ENCODE results near the gene FNDC3B. TPM values are rescaled to one million over a fixed set of nuclear protein-coding genes. Genes with fewer than 3 reads are reported as not detected.

FNDC3B gene
- total RNA-seq, 5 donors from 2014 or later (not counting 1 experiment from before 2014, with no cell fraction given) = 18.1 to 46.5 (median 23.5) TPM

- no peak overlapping the region for H3K4me3 ChIP-seq (ENCODE audit: control insufficient read depth in 1 of 2, extremely low read depth in 1 of 2, low read length in 1 of 2)
- POLR2A ChIA-PET = no interaction called here
- no peak overlapping the region for H3K27ac Mint-ChIP-seq
- H3K9me3 Mint-ChIP-seq = no peaks in the 10 kb centered on the region
- no peaks in the 10 kb centered on the region for H3K36me3 ChIP-seq (ENCODE audit: control insufficient read depth in 2 of 2, extremely low read depth in 1 of 2, insufficient read depth in 1 of 2, low read length in 1 of 2)
- ATAC-seq (replicated peaks in 1 of 4) (no peak), DNase-seq (no peak)
- no peaks in the 10 kb centered on the region for H3K4me1 ChIP-seq (ENCODE audit: control insufficient read depth in 1 of 2, extremely low read depth in 1 of 2, insufficient read depth in 2 of 2, low read length in 2 of 2)
- H3K27me3 ChIP-seq (replicated peaks in 1 of 2; ENCODE audit: control insufficient read depth in 2 of 2, extremely low read depth in 1 of 2, insufficient read depth in 2 of 2, low read length in 1 of 2) = peaks cover 0 to 9% of the 10 kb centered on the region in 2 experiments
- no peak overlapping the region for H3K27ac ChIP-seq (ENCODE audit: low read length)
- H3K4me3 Mint-ChIP-seq = no peak overlapping the region
- 82% methylated on average over 12 of the region's 13 CpGs for WGBS (ENCODE audit: insufficient coverage)
- H3K4me1 Mint-ChIP-seq = no peaks in the 10 kb centered on the region
- no peaks in the 10 kb centered on the region for H3K36me3 Mint-ChIP-seq
- H3K27me3 Mint-ChIP-seq = peaks cover 17% of the 10 kb centered on the region in 2 donors
- H3K9me3 ChIP-seq = no peaks in the 10 kb centered on the region
- CTCF ChIA-PET = no interaction called here
Observed at GRCh38 chr3:172410702-172411477, 371.5 kb downstream of the FNDC3B start.

- H3K9me3 Mint-ChIP-seq = no peaks in the 10 kb centered on the region
- no peaks in the 10 kb centered on the region for H3K36me3 ChIP-seq (ENCODE audit: control insufficient read depth in 2 of 2, extremely low read depth in 1 of 2, insufficient read depth in 1 of 2, low read length in 1 of 2)
- ChIA-PET CTCF (no interaction called here), POLR2A (no interaction called here)
- no peak overlapping the region for H3K27ac ChIP-seq (ENCODE audit: low read length)
- no peak for DNase-seq
- no peak overlapping the region for H3K4me3 Mint-ChIP-seq
- H3K4me1 Mint-ChIP-seq = no peaks in the 10 kb centered on the region
- peaks cover 19% of the 10 kb centered on the region in 2 donors for H3K27me3 Mint-ChIP-seq
- H3K4me3 ChIP-seq (ENCODE audit: control insufficient read depth in 1 of 2, extremely low read depth in 1 of 2, low read length in 1 of 2) = no peak overlapping the region
- no peak overlapping the region for H3K27ac Mint-ChIP-seq
- peaks cover 0 to 9% of the 10 kb centered on the region in 2 experiments for H3K27me3 ChIP-seq (replicated peaks in 1 of 2; ENCODE audit: control insufficient read depth in 2 of 2, extremely low read depth in 1 of 2, insufficient read depth in 2 of 2, low read length in 1 of 2)
- no peaks in the 10 kb centered on the region for H3K9me3 ChIP-seq
- H3K36me3 Mint-ChIP-seq = no peaks in the 10 kb centered on the region
- no peak for ATAC-seq (replicated peaks in 1 of 4)
- WGBS (ENCODE audit: insufficient coverage) = 80% methylated on average over 2 of the region's 6 CpGs
- H3K4me1 ChIP-seq (ENCODE audit: control insufficient read depth in 1 of 2, extremely low read depth in 1 of 2, insufficient read depth in 2 of 2, low read length in 2 of 2) = no peaks in the 10 kb centered on the region
Observed at GRCh38 chr3:172411478-172411947, 372.1 kb downstream of the FNDC3B start.

- Histone ChIP-seq H3K4me3 (ENCODE audit: control insufficient read depth in 1 of 2, extremely low read depth in 1 of 2, low read length in 1 of 2) (no peak overlapping the region), H3K27ac (ENCODE audit: low read length) (no peak overlapping the region), H3K9me3 (no peaks in the 10 kb centered on the region), H3K27me3 (replicated peaks in 1 of 2; ENCODE audit: control insufficient read depth in 2 of 2, extremely low read depth in 1 of 2, insufficient read depth in 2 of 2, low read length in 1 of 2) (peaks cover 0 to 9% of the 10 kb centered on the region in 2 experiments), H3K36me3 (ENCODE audit: control insufficient read depth in 2 of 2, extremely low read depth in 1 of 2, insufficient read depth in 1 of 2, low read length in 1 of 2) (no peaks in the 10 kb centered on the region), H3K4me1 (ENCODE audit: control insufficient read depth in 1 of 2, extremely low read depth in 1 of 2, insufficient read depth in 2 of 2, low read length in 2 of 2) (no peaks in the 10 kb centered on the region)
- 63% methylated on average over 2 of the region's 5 CpGs for WGBS (ENCODE audit: insufficient coverage)
- Mint-ChIP-seq H3K27ac (no peak overlapping the region), H3K9me3 (no peaks in the 10 kb centered on the region), H3K4me3 (no peak overlapping the region), H3K4me1 (no peaks in the 10 kb centered on the region), H3K27me3 (peaks cover 28 to 39% of the 10 kb centered on the region in 2 donors), H3K36me3 (no peaks in the 10 kb centered on the region)
- POLR2A ChIA-PET = no interaction called here
- ATAC-seq (replicated peaks in 1 of 4) (no peak), DNase-seq (no peak)
- CTCF ChIA-PET = no interaction called here
Observed at GRCh38 chr3:172415323-172415722, 375.9 kb downstream of the FNDC3B start.

GRCh38 chr3:172437713-172438112, 398.3 kb downstream of the FNDC3B start:
- no peak for DNase-seq
- Mint-ChIP-seq H3K27ac (no peak overlapping the region), H3K27me3 (peaks cover 37 to 44% of the 10 kb centered on the region in 2 donors), H3K4me1 (no peaks in the 10 kb centered on the region), H3K36me3 (no peaks in the 10 kb centered on the region), H3K9me3 (peaks cover 2 to 6% (median 6%) of the 10 kb centered on the region in 3 donors), H3K4me3 (no peak overlapping the region)
- Histone ChIP-seq H3K9me3 (no peaks in the 10 kb centered on the region), H3K4me1 (ENCODE audit: control insufficient read depth in 1 of 2, extremely low read depth in 1 of 2, insufficient read depth in 2 of 2, low read length in 2 of 2) (no peaks in the 10 kb centered on the region), H3K27me3 (replicated peaks in 1 of 2; ENCODE audit: control insufficient read depth in 2 of 2, extremely low read depth in 1 of 2, insufficient read depth in 2 of 2, low read length in 1 of 2) (peaks cover 2 to 4% of the 10 kb centered on the region in 2 experiments), H3K27ac (ENCODE audit: low read length) (no peak overlapping the region), H3K36me3 (ENCODE audit: control insufficient read depth in 2 of 2, extremely low read depth in 1 of 2, insufficient read depth in 1 of 2, low read length in 1 of 2) (no peaks in the 10 kb centered on the region), H3K4me3 (ENCODE audit: control insufficient read depth in 1 of 2, extremely low read depth in 1 of 2, low read length in 1 of 2) (no peak overlapping the region)
- no peak for ATAC-seq (replicated peaks in 1 of 4)
- ChIA-PET CTCF (no interaction called here), POLR2A (no interaction called here)

- Histone ChIP-seq H3K36me3 (ENCODE audit: control insufficient read depth in 2 of 2, extremely low read depth in 1 of 2, insufficient read depth in 1 of 2, low read length in 1 of 2) (no peaks in the 10 kb centered on the region), H3K27ac (ENCODE audit: low read length) (no peak overlapping the region), H3K4me3 (ENCODE audit: control insufficient read depth in 1 of 2, extremely low read depth in 1 of 2, low read length in 1 of 2) (no peak overlapping the region), H3K27me3 (replicated peaks in 1 of 2; ENCODE audit: control insufficient read depth in 2 of 2, extremely low read depth in 1 of 2, insufficient read depth in 2 of 2, low read length in 1 of 2) (peaks cover 2 to 4% of the 10 kb centered on the region in 2 experiments), H3K9me3 (no peaks in the 10 kb centered on the region), H3K4me1 (ENCODE audit: control insufficient read depth in 1 of 2, extremely low read depth in 1 of 2, insufficient read depth in 2 of 2, low read length in 2 of 2) (no peaks in the 10 kb centered on the region)
- CTCF ChIA-PET = no interaction called here
- 25% methylated on average over 2 of the region's 4 CpGs for WGBS (ENCODE audit: insufficient coverage)
- H3K4me3 Mint-ChIP-seq = no peak overlapping the region
- no peaks in the 10 kb centered on the region for H3K4me1 Mint-ChIP-seq
- peaks cover 37 to 47% of the 10 kb centered on the region in 2 donors for H3K27me3 Mint-ChIP-seq
- DNase-seq (no peak), ATAC-seq (replicated peaks in 1 of 4) (no peak)
- peaks cover 0 to 6% (median 4%) of the 10 kb centered on the region in 3 donors for H3K9me3 Mint-ChIP-seq
- POLR2A ChIA-PET = no interaction called here
- no peak overlapping the region for H3K27ac Mint-ChIP-seq
- H3K36me3 Mint-ChIP-seq = no peaks in the 10 kb centered on the region
Observed at GRCh38 chr3:172438186-172438585, 398.8 kb downstream of the FNDC3B start.

GRCh38 chr3:172441581-172441980, 402.2 kb downstream of the FNDC3B start:
- ATAC-seq (replicated peaks in 1 of 4) (no peak), DNase-seq (no peak)
- H3K27ac ChIP-seq (ENCODE audit: low read length) = no peak overlapping the region
- Mint-ChIP-seq H3K4me3 (no peak overlapping the region), H3K27me3 (peaks cover 50 to 65% of the 10 kb centered on the region in 2 donors), H3K9me3 (no peaks in the 10 kb centered on the region), H3K27ac (no peak overlapping the region), H3K36me3 (no peaks in the 10 kb centered on the region), H3K4me1 (peaks cover 0 to 2% (median under 1%) of the 10 kb centered on the region in 3 donors)
- H3K4me1 ChIP-seq (ENCODE audit: control insufficient read depth in 1 of 2, extremely low read depth in 1 of 2, insufficient read depth in 2 of 2, low read length in 2 of 2) = no peaks in the 10 kb centered on the region
- no peak overlapping the region for H3K4me3 ChIP-seq (ENCODE audit: control insufficient read depth in 1 of 2, extremely low read depth in 1 of 2, low read length in 1 of 2)
- no CpG with 5 or more reads among the region's 5 CpGs for WGBS (ENCODE audit: insufficient coverage)
- H3K27me3 ChIP-seq (replicated peaks in 1 of 2; ENCODE audit: control insufficient read depth in 2 of 2, extremely low read depth in 1 of 2, insufficient read depth in 2 of 2, low read length in 1 of 2) = peaks cover 8 to 11% of the 10 kb centered on the region in 2 experiments
- POLR2A ChIA-PET = interaction anchor here in 1 of 2 donors (0.6 kb wide), 1 partner anchor 18 kb away, joined by 3 read pairs; no protein-coding TSS in a partner anchor
- CTCF ChIA-PET = interaction anchor here in 1 of 2 donors (1.0 kb wide), 1 partner anchor 17 kb away, joined by 4 read pairs; no protein-coding TSS in a partner anchor
- no peaks in the 10 kb centered on the region for H3K9me3 ChIP-seq
- no peaks in the 10 kb centered on the region for H3K36me3 ChIP-seq (ENCODE audit: control insufficient read depth in 2 of 2, extremely low read depth in 1 of 2, insufficient read depth in 1 of 2, low read length in 1 of 2)

Data from T-cell (primary cell).